ENCODE results near the gene SLC25A25.

The SLC25A25 gene

DNA sequence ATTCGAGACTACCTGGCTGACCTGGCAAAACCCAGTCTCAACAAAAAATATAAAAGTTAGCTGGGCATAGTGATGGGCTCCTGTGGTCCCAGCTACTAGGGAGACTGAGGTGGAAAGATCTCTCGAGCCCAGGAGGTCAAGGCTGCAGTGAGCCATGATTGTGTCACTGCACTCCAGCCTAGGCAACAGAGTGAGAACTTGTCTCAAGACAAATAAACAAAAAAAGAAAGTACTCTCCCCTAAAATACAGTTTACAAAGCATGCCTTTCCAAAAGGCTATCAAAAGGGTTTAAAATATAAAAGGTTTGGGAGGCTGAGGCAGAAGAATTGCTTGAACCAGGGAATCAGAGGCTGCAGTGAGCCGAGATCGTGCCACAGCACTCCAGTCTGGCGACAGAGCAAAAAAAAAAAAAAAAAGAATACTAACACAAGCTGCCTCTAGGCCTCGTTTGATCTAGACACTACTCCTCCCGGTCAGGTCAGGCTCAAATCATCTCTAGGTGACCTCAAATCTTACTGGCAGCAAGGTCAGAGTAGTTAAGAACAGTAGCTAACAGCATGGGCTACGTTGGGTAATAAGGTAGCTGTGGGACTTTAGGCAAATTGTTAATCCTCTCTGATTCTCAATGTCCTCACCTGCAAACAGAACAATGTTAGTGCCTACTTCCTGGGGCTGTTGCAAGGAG lies 10.2 kb upstream of the SLC25A25 start:
- H3K4me3 ChIP-seq (ENCODE audit: control insufficient read depth, low read depth, low read length) = no peak overlapping the region
- TF ChIP-seq, protein P1, sequence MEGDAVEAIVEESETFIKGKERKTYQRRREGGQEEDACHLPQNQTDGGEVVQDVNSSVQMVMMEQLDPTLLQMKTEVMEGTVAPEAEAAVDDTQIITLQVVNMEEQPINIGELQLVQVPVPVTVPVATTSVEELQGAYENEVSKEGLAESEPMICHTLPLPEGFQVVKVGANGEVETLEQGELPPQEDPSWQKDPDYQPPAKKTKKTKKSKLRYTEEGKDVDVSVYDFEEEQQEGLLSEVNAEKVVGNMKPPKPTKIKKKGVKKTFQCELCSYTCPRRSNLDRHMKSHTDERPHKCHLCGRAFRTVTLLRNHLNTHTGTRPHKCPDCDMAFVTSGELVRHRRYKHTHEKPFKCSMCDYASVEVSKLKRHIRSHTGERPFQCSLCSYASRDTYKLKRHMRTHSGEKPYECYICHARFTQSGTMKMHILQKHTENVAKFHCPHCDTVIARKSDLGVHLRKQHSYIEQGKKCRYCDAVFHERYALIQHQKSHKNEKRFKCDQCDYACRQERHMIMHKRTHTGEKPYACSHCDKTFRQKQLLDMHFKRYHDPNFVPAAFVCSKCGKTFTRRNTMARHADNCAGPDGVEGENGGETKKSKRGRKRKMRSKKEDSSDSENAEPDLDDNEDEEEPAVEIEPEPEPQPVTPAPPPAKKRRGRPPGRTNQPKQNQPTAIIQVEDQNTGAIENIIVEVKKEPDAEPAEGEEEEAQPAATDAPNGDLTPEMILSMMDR (IDR thresholded peaks at IDR 0.05; ENCODE audit: control insufficient read depth, insufficient read depth, low read depth, low read length, missing control alignments) = no peak
- no peak for DNase-seq (ENCODE audit: low read depth)

DNA sequence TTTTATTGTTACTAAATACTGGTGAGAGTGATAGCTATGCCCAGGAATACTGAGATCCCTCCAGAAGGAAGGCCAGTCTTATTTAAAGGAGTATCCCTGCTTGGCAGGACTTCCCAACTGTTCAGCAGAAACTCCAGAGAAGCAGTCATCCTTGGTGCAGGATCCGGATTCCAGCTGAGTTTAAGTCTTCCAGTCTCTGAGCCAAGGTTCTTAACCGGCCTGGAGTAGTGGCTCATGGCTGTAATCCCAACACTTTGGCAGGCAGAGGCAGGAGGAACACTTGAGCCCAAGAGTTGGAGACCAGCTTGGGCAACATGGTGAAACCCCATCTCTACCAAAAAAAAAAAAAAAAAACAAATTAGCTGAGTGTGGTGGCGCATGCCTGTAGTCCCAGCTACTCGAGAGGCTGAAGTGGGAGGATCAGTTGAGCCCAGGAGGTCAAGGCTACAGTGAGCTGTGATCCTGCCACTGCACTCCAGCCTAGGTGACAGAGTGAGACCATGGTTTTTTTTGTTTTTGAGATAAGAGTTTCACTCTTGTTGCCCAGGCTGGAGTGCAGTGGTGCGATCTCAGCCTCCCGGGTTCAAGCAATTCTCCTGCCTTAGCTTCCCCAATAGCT lies 8.6 kb upstream of the SLC25A25 start:
- DNase-seq (ENCODE audit: low read depth) = no peak
- TF ChIP-seq, protein P1 (IDR thresholded peaks at IDR 0.05; ENCODE audit: control insufficient read depth, insufficient read depth, low read depth, low read length, missing control alignments) = no peak
- H3K4me3 ChIP-seq (ENCODE audit: control insufficient read depth, low read depth, low read length) = no peak overlapping the region

DNA sequence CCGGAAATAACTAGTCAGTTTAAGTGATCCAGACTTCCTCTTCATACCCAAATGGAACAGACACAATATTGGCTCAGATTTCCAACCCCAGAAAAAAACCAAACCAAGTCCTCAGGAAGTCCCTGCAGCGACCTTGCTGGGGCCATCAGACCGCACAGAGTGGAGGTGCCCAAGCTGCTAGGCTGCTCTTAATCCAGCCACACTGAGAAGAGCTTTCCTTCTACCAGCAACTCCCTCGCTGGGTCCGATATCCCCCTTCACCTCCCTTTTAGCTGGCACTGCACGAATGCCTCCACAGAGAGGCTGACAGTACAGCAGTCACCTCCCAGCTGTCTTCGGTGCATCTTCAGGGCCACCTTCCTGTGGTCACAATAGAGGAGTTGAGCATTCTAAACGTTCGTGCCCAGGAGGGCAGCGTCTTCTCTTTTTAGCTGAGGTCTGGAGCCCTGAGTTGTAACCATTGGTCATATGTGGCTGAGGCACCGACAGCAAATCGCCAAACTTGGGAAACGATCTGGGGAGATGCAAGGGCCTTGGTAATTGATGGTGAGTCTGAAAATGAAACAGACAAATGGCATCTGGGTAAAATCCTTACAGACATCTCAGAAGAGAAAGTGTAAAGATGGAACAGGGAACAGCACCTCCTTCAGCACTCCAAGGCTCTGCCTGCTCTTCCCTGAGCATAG lies 6.6 kb upstream of the SLC25A25 start:
- DNase-seq (ENCODE audit: low read depth) = no peak
- H3K4me3 ChIP-seq (ENCODE audit: control insufficient read depth, low read depth, low read length) = no peak overlapping the region
- TF ChIP-seq, protein P1 (IDR thresholded peaks at IDR 0.05; ENCODE audit: control insufficient read depth, insufficient read depth, low read depth, low read length, missing control alignments) = no peak

DNA sequence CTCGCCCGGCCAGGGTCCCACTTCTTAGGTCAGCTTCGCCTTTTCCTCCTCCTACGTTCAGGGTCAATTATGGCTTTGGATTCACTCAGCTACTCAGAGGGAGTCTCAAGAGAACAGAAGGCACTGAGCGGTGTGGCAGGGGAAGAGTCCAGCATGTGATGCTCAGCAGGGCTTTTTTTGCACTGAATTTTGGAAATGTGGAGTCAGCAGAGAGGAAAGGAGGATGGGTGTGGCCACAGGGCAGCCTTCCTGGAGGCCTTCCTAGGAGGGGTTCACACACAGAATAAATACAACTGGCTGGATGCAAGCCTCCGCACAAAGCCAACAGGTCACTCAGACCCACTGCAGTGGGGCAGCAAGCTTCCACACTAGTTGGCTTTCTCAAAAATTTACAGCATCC lies 5.8 kb upstream of the SLC25A25 start:
- no peak overlapping the region for H3K4me3 ChIP-seq (ENCODE audit: control insufficient read depth, low read depth, low read length)
- TF ChIP-seq, protein P1 (IDR thresholded peaks at IDR 0.05; ENCODE audit: control insufficient read depth, insufficient read depth, low read depth, low read length, missing control alignments) = no peak
- DNase-seq (ENCODE audit: low read depth) = no peak

DNA sequence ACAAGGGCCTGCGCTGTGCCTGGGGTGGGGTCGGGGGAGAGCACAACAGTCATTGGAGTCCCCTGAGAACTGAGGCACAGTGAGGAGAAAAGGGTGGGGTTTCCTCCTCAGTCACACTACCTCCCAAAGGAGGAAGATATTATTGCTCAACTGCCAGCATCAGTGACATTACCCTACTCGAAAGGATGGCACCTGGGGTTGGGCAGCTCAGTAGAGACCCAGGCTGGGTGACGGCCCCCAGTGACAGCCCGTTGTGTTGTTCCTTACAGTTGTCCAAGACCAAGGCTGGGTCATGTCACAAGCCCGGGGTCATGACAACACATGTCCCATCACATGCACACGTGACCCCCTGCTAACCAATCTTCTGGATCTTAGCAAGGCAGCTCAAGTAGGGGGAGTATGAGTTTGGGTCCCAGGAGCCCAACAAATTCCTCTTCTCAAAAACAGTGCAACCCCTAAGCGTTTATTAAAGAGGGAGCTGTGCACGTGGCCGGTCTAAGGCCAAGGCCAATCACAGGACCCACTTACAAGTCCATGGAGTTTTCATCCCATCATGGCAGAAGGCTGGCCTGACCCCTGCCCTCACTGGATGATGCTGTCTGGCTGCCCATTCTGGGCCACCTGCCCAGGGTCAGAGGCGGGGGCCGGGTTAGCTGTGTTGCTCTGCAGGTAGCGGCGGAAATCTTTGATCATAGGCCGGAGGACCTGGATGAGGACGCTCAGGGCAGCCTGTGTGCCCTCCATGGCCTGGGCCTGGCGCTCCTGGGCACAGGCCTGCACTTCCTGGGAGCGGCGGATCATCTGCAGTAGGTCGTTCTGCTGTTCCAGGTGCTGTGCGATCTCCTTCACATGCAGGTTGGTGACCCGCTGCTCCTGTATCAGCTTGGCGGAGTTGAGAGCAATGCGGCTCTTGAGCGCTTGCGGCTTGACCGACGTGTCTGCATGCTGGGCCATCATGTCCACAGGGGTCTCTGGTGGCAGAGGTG lies 4.9 kb upstream of the SLC25A25 start:
- no peak overlapping the region for H3K4me3 ChIP-seq (ENCODE audit: control insufficient read depth, low read depth, low read length)
- TF ChIP-seq, protein P1 (IDR thresholded peaks at IDR 0.05; ENCODE audit: control insufficient read depth, insufficient read depth, low read depth, low read length, missing control alignments) = no peak
- DNase-seq (ENCODE audit: low read depth) = no peak

Measured in AG09309 (cell line).